OCI-M2 (cell line): ENCODE data around the gene HSF5.
"Not testable (repeated sequence)": the region's sequence is repeated elsewhere in the genome, so short reads cannot be mapped to it uniquely, and the experiment has no call there.

Experiments
- DNase-seq: peaks from one replicate; lab custom pipeline; 2025; ENCODE audit not compliant: unreplicated experiment; lab: John Stamatoyannopoulos, UW

Gene HSF5

DNA sequence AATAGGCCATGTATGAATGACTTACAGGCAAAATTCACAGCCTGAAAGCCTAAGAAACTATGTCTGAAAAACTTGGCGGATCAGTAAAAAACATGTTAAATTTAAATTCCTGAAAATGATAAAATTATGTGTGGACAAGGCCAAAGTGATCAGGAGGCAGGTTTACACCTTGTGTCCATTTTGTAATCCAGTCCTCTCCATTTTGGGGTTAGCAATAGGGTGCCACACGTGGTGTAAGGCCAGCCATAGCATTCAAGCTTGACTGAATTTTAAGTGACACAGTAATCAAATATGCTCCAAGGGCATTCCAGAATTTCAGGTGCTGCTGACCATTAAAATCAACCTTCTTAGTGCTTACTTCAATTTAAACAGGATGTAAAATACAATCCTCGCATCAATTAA lies 73.6 kb downstream of the HSF5 start:
- no peak for DNase-seq

GRCh38 chr17:58413684-58414083 lies 74.5 kb downstream of the HSF5 start:
- no peak for DNase-seq

DNA sequence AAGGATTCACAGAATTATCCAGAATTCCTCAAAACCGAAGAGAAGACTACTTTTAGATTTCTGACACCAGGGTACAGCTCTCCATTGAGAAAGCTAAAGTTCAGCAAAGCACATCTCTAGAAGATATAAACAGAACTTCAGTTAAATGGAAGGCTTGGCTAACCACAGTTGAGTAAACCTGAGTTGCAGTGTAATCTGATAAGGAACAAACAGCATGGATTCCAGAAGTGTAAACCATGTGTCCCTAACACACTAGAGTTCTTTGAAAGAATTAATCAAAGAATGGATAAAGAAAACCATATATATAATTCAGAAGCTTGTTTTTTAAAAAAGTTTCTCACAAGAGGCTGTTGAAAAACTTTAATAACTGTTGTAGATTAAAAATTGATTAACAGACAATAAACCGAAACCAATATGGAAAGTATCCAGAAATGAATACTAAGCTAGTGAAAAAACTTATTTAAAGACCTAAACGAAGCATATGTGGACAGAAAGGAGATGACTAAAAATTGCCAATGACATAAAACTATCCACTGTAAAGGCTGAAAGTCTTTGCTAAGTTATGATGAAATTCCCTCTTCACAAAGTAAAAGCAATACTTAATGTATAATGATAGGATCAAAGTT lies 75.1 kb downstream of the HSF5 start:
- DNase-seq = no peak

DNA sequence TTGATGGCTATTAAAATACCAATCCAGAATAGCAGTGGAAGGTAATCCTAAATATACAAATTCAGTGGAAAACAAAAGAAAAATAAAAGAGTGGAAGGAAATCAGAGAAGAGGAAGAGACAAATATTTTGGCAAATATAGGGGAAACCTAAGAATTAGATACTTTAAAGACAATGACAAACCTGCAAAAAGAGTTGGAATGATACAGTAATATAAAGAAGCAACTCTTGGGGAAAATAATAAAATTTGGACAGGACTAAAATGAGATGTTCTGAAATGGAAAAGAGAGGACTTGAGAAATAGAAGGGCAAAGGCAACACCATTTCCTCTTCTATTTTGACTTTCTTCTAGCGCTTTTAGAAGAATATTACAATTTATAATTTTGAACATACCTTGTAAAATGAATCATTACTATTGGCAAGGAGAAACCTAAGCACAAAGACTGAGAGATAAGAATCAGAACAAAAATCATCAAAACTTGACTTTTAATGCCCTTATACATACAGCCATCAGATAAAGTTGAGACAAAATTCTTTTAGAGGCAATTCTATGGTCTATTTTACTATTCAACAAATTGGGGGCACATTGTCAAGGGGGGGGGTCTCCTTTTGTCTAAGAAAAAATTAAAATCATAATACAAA lies 76.0 kb downstream of the HSF5 start:
- DNase-seq = no peak

DNA sequence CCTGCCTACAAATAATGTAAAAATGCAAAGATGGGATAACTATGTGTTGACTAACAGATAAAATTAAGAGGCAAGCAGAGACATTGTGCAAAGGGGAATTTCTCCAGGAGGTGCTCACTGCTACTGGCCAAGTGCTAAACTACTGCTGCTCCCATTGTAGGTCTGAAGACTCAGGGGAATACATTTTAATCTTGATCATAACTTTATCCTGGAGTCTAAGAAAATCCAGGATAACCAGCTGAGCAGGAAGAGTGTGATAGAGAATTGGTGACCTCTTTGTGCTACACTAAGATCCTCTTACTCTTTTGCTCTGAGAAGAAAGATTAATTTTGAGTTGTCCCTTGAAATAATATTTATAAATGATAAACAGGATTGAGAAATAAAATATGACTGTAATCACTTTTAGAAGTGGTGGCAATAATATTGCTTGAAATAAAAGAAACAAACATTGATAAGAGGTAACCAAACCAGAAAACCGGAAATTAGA lies 76.8 kb downstream of the HSF5 start:
- DNase-seq = no peak

DNA sequence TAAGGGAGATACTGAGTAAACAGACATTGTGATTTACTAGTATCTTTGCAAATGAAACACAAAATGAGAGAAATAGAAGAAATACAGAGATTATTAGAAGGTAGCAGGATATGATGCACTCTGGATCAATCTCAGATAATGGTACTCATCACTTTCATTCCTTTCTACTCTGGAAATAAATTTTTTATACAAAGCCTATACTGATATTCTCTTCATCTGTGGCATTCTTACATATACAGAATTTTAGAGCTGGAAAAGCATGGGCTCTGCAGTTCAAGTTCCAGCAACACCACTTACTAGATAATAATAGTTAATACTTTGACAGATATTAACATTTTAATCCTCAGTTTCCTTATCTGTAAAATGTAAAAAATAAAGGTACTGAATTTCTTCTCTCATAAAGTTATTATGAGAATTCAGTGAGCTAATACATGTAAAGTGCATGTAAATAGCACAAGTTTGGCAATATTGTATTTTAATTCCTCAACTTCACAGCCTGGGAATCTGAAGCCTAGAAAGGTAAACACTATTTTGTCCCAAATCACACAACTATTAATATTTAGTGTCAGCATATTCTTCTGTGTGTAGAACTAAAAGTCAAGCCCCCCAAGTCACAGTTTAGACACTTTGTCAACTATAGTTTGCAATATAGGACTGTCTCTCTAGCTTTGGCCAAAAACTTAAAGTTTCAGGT lies 77.3 kb downstream of the HSF5 start:
- DNase-seq = no peak

DNA sequence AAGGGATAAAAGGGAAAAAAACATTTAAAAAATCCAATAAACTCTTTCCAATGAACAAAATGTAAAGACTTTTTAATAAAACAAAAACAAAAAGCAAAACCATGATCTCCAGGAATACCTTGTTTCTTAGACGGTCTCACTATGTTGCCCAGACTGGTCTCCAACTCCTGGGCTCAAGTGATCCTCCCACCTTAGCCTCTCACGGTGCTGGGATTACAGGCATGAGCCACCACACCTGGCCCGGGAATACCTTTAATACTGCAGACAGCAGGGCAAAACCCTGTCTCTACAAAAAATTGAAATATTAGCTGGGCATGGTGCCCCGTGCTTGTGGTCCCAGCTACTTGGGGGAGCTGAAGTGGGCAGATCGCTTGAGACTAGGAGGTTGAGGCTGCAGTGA lies 78.8 kb downstream of the HSF5 start:
- no peak for DNase-seq

- DNase-seq = no peak
Measured at GRCh38 chr17:58403311-58403710, 84.9 kb downstream of the HSF5 start.

DNA sequence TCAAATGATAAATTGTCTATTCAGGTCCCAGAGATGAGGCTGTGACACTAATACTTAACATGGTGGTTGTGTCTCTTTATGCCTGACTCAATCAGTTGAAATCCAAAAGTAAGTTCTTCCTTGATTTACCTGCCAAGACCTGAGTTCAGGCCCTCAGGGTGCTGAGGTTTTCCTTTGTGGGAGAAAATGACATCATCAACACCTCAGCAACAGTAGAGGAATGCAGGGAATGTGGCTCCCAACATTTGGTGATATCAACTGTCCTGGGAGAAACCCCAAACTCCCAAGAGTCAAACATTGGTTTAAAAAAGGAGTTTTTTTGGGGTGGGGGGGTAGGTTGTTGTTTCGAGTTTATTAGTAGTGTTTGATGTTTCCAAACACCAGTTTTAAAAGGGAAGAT lies 85.5 kb downstream of the HSF5 start:
- no peak for DNase-seq

GRCh38 chr17:58402047-58402446 lies 86.2 kb downstream of the HSF5 start:
- no peak for DNase-seq

DNA sequence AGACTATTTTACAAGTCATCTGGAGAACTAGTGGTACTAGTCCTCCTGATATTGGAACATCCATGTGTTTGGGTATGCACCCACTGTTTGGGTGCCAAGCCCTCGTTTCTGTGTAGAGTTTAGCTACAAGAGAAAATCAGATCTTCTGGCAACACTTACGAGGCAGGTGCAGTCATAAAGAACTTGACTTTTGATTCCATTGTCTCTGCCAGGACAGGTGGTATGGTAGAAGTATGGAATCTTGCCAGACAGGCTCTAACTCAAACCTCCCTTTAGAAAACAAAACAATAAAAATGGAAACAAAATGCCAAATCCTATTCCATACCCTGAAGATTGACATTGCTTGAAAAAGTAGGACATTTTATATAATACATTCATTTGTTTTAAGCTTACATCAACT lies 86.9 kb downstream of the HSF5 start:
- DNase-seq = no peak

DNA sequence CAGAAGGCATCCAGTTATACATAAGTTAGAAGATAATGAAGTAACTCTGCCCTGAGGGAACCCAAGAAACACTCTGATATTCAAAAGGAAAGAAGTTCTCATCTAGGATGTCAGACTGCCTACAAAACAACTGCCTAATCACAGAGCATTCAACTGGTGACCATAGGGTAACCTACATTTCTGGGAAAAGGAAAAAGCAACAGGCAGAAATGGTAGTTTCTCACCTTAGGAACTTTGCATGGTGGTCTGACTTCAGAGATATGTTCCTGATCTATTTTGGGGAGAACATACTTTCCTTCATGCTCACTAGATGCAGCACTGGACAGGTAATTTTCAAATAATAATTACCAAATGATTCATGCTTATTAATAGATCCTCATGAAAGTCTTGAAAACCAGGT lies 87.4 kb downstream of the HSF5 start:
- DNase-seq = no peak

- DNase-seq = no peak
Measured at GRCh38 chr17:58399974-58400373, 88.2 kb downstream of the HSF5 start.

- DNase-seq = no peak
Measured at GRCh38 chr17:58398574-58399266, 89.5 kb downstream of the HSF5 start.

GRCh38 chr17:58397421-58397820 lies 90.8 kb downstream of the HSF5 start:
- DNase-seq = not testable (repeated sequence)

GRCh38 chr17:58396173-58396572 lies 92.0 kb downstream of the HSF5 start:
- DNase-seq = no peak

GRCh38 chr17:58394534-58395223 lies 93.5 kb downstream of the HSF5 start:
- no peak for DNase-seq

- no peak for DNase-seq
Measured at GRCh38 chr17:58391302-58391984, 96.8 kb downstream of the HSF5 start.

DNA sequence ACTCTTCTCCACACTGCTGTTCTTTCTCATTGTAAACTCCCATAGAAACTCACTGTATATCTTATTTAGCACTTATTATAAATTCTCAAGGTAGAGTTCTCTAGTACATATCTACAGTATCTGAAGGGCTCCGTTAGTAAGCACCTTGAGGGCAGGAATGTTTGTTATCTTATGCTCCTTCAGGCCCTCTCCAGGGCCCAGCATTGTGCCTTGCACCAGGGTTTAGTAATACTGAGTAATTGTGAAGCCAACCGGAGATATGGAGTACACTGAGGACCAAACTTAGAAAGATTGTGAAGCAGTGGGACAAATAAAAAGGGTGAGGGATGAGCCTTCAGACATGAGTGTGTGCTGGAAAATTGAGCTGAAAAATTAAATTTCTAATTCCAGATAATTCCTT lies 97.3 kb downstream of the HSF5 start:
- DNase-seq = no peak

DNA sequence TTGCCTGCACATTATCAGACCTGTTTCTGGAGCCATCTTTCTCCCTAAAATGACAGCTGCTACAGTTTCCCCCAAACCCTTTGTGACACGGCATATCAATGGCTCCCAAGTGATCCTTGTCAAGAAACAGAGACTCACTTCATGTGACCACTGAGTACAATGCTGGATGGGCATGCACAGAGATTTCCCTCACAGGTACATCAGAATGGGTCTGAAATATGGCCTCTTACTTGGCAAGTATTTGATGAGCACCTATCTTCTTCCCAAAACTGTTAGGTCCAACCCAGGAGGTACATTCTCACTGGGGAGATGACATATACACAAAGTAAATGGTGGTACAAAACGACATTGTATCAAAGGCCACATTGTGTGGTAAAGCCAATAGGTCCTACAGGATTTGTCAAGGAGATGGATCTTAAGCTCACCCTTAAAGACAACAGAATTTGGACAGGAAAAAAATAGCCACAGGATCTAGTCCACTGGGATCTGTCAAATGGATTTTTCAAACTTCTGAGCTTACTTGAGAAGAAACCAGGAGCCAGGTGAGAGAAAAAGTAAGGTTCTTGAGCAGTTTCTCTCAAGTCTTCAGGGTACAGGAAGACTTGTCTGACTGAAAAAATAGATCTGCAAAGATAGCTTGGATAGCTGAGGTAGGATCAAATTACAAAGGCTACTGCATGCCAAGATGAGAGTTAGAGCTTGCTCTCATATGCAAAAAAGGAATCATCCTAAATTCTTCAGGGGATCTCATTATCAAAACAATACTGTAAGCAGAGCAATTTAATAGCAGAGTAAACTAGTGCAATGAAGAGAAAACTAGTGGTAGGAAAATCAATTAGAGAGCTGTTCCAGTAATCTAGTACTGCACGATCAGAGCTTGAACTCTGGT lies 99.7 kb downstream of the HSF5 start:
- no peak for DNase-seq
